HepG2 (cell line): Measurements from ENCODE around the gene GPR27. TPM values are rescaled to one million over a fixed set of nuclear protein-coding genes. Genes with fewer than 3 reads are reported as not detected.

Experiments
- ATAC-seq: fragments of 200-7000 bp; cut with Tn5 transposase; 3 replicates; pipeline ENCODE4 v1.9.1; 2020; ENCODE audit warnings: mild to moderate bottlenecking, moderate library complexity
- BruUV-seq: library from RNA; stranded (reverse); fragments of 400-500 nt; replicated peaks from 2 replicates; lab custom pipeline; 2021; lab: Mats Ljungman, UMichigan
- CTCF ChIA-PET: fragments of 300-600 bp; formaldehyde crosslinking; extraction: SDS; loops from one replicate; lab custom pipeline; 2021; ENCODE audit warnings: low total read pairs, inconsistent platforms, low intra/inter-chr PET ratio; lab: Yijun Ruan, JAX
- POLR2A ChIA-PET: fragments of 350-600 bp; sonication (Branson Sonifier 250); formaldehyde crosslinking; loops from one replicate; lab custom pipeline; 2020; ENCODE audit warnings: antibody characterized with exemption, inconsistent platforms; lab: Yijun Ruan, JAX
- DNase-seq: peaks from one replicate; pipeline ENCODE4 v3.0.0-alpha.2; 2015; ENCODE audit warnings: low spot score
- FAIRE-seq: peaks from 3 replicates; lab custom pipeline; 2011; peaks lifted over from hg19 to GRCh38; lab: Jason Lieb, UNC
- H2AFZ ChIP-seq: one replicate; pipeline ENCODE4 v1.6.1; 2011; ENCODE audit warnings: low read length, inconsistent platforms
- H3K27ac ChIP-seq: fragments of 300-600 bp; 3 replicates; pipeline ENCODE4 v1.8.0; 2011; ENCODE audit warnings: mixed run types, mild to moderate bottlenecking, mixed read lengths, low read length, inconsistent platforms; ENCODE audit not compliant: insufficient read depth; ENCODE audit errors: extremely low read length
- H3K27me3 ChIP-seq, 2 experiments: fragments of 200-600 bp in 1 of 2; 2 replicates in 1 of 2; 3 replicates in 1 of 2; pipeline versions ENCODE4 v1.6.0 to v1.8.0; 2011; ENCODE audit warnings: low read length in 2 of 2, mild to moderate bottlenecking in 2 of 2, moderate library complexity in 2 of 2, inconsistent platforms in 1 of 2; ENCODE audit not compliant: insufficient read depth in 2 of 2, control insufficient read depth in 1 of 2
- H3K36me3 ChIP-seq, 2 experiments: fragments of 200-600 bp in 1 of 2; replicated peaks in 1 of 2; 2 replicates in 1 of 2; 3 replicates in 1 of 2; pipeline versions ENCODE4 v1.5.1 to v1.8.0; 2011; ENCODE audit warnings: low read length in 2 of 2, inconsistent platforms in 1 of 2; ENCODE audit not compliant: insufficient read depth in 2 of 2, control insufficient read depth in 1 of 2
- H3K4me1 ChIP-seq: 2 replicates; pipeline ENCODE4 v1.5.1; 2012; ENCODE audit warnings: low read length, inconsistent platforms; ENCODE audit not compliant: insufficient read depth
- H3K4me2 ChIP-seq: 2 replicates; pipeline ENCODE4 v1.6.0; 2011; ENCODE audit warnings: low read depth, low read length, inconsistent platforms
- H3K4me3 ChIP-seq, 3 experiments: fragments of 200-600 bp in 1 of 3; sonication (generic), shearing (Covaris generic) in 1 of 3; replicated peaks in 1 of 3; 2 replicates each; pipeline ENCODE4 v1.5.1; 2011 to 2016; ENCODE audit warnings: low read length in 3 of 3, inconsistent platforms in 2 of 3, low read depth in 2 of 3, mild to moderate bottlenecking in 2 of 3, control low read depth in 1 of 3, mixed read lengths in 1 of 3; ENCODE audit not compliant: insufficient read depth in 1 of 3
- H3K79me2 ChIP-seq: one replicate; pipeline ENCODE4 v1.6.1; 2011; ENCODE audit warnings: low read length, inconsistent platforms; ENCODE audit not compliant: insufficient read depth
- H3K9ac ChIP-seq: 2 replicates; pipeline ENCODE4 v1.6.0; 2011; ENCODE audit warnings: mild to moderate bottlenecking, low read depth, low read length, inconsistent platforms; ENCODE audit not compliant: insufficient read depth
- H3K9me3 ChIP-seq: 2 replicates; pipeline ENCODE4 v1.5.1; 2012; ENCODE audit warnings: mild to moderate bottlenecking, low read length
- H4K20me1 ChIP-seq: 2 replicates; pipeline ENCODE4 v1.6.0; 2011; ENCODE audit warnings: inconsistent platforms, mild to moderate bottlenecking, low read length, moderate library complexity; ENCODE audit not compliant: insufficient read depth
- CBX2 ChIP-seq, 2 experiments: fragments of 200-600 bp in 1 of 2; sonication (generic); formaldehyde crosslinking in 1 of 2; IDR thresholded peaks; 2 replicates each; pipeline versions ENCODE4 v1.7.0 to v1.8.1; 2018 to 2022; ENCODE audit warnings: low read depth in 2 of 2, low read length in 1 of 2, mild to moderate bottlenecking in 1 of 2, missing genetic modification reagents in 1 of 2
- CENPT ChIP-seq: sonication (generic); formaldehyde crosslinking; IDR thresholded peaks from 2 replicates; pipeline ENCODE4 v1.8.0; 2022; ENCODE audit warnings: low read depth, mild to moderate bottlenecking, moderate library complexity, missing genetic modification reagents
- HNRNPH1 ChIP-seq: fragments of 200-400 bp; formaldehyde crosslinking; optimal IDR thresholded peaks from 2 replicates; pipeline ENCODE3; 2017; ENCODE audit warnings: mild to moderate bottlenecking, low read depth, low read length
- RBM22 ChIP-seq: fragments of 200-400 bp; formaldehyde crosslinking; optimal IDR thresholded peaks from 2 replicates; pipeline ENCODE3; 2017; ENCODE audit warnings: mild to moderate bottlenecking, low read length, moderate library complexity
- ZNF317 ChIP-seq: sonication (generic); formaldehyde crosslinking; IDR thresholded peaks from 2 replicates; pipeline ENCODE4 v1.5.0; 2020; ENCODE audit warnings: mild to moderate bottlenecking, missing genetic modification reagents
- ZNF383 ChIP-seq: sonication (generic); formaldehyde crosslinking; IDR thresholded peaks from 2 replicates; pipeline ENCODE4 v1.4.0; 2020; ENCODE audit warnings: missing genetic modification reagents, mild to moderate bottlenecking, borderline replicate concordance
- ZNF484 ChIP-seq: sonication (generic); formaldehyde crosslinking; IDR thresholded peaks from 2 replicates; pipeline ENCODE4 v1.5.1; 2020; ENCODE audit warnings: mild to moderate bottlenecking, low read depth, missing genetic modification reagents, borderline replicate concordance
- ZNF577 ChIP-seq: sonication (generic); formaldehyde crosslinking; IDR thresholded peaks from 2 replicates; pipeline ENCODE4 v1.4.0; 2020; ENCODE audit warnings: mild to moderate bottlenecking, low read depth, missing genetic modification reagents, borderline replicate concordance
- ZNF761 ChIP-seq: sonication (generic); formaldehyde crosslinking; conservative IDR thresholded peaks from 2 replicates; pipeline ENCODE4 v1.4.0; 2020; ENCODE audit warnings: mild to moderate bottlenecking, missing genetic modification reagents
- ZNF878 ChIP-seq: sonication (generic); formaldehyde crosslinking; IDR thresholded peaks from 2 replicates; pipeline ENCODE4 v1.8.1; 2023; ENCODE audit warnings: mild to moderate bottlenecking, missing genetic modification reagents, moderate library complexity
- ZNF879 ChIP-seq: sonication (generic); formaldehyde crosslinking; IDR thresholded peaks from 2 replicates; pipeline ENCODE4 v1.8.1; 2023; ENCODE audit warnings: missing genetic modification reagents
- WGBS: methylation state at CpG from one replicate; pipeline ENCODE4 v1.1.6; 2017; ENCODE audit warnings: low lambda C conversion rate; 5-methylcytosine and 5-hydroxymethylcytosine counted together
- in situ Hi-C: cut with HindIII; loops from 2 replicates; pipeline ENCODE4 v1.10.0; 2017; ENCODE audit warnings: low pct_unique_long_range_greater_than_20kb; ENCODE audit not compliant: extremely low pct_ligation_motif_present
- intact Hi-C: fragments of 100-400 bp; cut with micrococcal nuclease; formaldehyde crosslinking; loops from one replicate; pipeline ENCODE4 v1.10.0; 2022; ENCODE audit not compliant: unreplicated experiment
- polyA plus RNA-seq, 8 experiments: library from polyadenylated mRNA; depleted of rRNA in 3 of 8; stranded (reverse) in 7 of 8; unstranded in 1 of 8; fragments of >200 nt; fragmentation: Illumina TruSeq in 4 of 8; extraction: Trizol in 4 of 8; gene quantifications; 2 replicates each; pipeline versions ENCODE4 v1.2.1 to v1.2.3, GENCODE V29; 2011 to 2016; ENCODE audit warnings: low read depth in 4 of 8, missing spikeins in 1 of 8, mixed read lengths in 1 of 8; ENCODE audit not compliant: insufficient read depth in 1 of 8
- total RNA-seq, 5 experiments: library from RNA; depleted of rRNA; stranded (reverse); fragments of >200 nt; fragmentation: Illumina TruSeq; extraction: Trizol; gene quantifications; 2 replicates each; pipeline ENCODE4 v1.2.3, GENCODE V29; 2016; ENCODE audit warnings: low read depth in 1 of 5
- TF ChIP-seq, protein P1 (sequence below): IDR thresholded peaks from 2 replicates; pipeline ENCODE4 v1.6.1; 2016; ENCODE audit warnings: low read depth, missing genetic modification reagents, missing compliant biosample characterization
- TF ChIP-seq, protein P2 (sequence below): IDR thresholded peaks from 2 replicates; pipeline ENCODE4 v1.6.1; 2016; ENCODE audit warnings: missing compliant biosample characterization, missing genetic modification reagents, borderline replicate concordance

Gene GPR27
- total and polyA plus RNA-seq, 2 of the 13 experiments (the other 11 are each of a cell fraction or from before 2014, with no cell fraction given) = not detected

DNA sequence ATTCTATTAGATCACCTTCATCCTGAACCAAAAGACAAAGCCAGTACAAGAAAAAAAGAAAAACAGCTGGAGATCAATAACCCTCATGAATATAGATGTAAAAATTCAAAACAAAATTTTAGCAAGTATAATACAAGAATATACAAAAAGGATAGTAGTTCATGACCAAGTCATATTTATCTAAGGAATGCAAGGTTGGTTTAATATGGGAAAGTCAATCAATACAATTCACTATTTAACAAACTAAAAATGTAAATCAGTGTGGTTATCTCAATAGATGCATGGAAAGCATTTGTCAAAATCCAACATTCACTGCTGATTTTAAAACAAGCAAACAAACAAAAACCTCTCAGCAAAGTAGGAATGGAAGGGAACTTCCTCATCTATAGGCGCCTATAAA lies 11.0 kb upstream of the GPR27 start:
- Histone ChIP-seq H3K4me3 (no peak overlapping the region), H4K20me1 (no peaks in the 10 kb centered on the region), H3K79me2 (no peaks in the 10 kb centered on the region), H3K9me3 (peaks cover 22% of the 10 kb centered on the region), H3K4me1 (no peaks in the 10 kb centered on the region), H3K9ac (no peak overlapping the region), H3K27me3 (no peaks in the 10 kb centered on the region), H3K36me3 (no peaks in the 10 kb centered on the region), H2AFZ (no peak overlapping the region), H3K27ac (no peak overlapping the region), H3K4me2 (no peak overlapping the region)
- in situ Hi-C loops = no loop called here
- FAIRE-seq (no peak), ATAC-seq (no peak), DNase-seq (no peak)
- CTCF ChIA-PET = no interaction called here
- no peak for TF ChIP-seq ZNF577 (CRISPR knock-in tag)
- no peak for TF ChIP-seq ZNF317 (CRISPR knock-in tag)
- TF ChIP-seq ZNF761 (CRISPR knock-in tag) = no peak
- TF ChIP-seq ZNF383 (CRISPR knock-in tag) = no peak
- TF ChIP-seq ZNF878 (CRISPR knock-in tag) = no peak
- POLR2A ChIA-PET = no interaction called here
- WGBS = 50% methylated on average over 1 of the region's 1 CpG
- intact Hi-C loops = no loop called here
- BruUV-seq = no TSS peak

DNA sequence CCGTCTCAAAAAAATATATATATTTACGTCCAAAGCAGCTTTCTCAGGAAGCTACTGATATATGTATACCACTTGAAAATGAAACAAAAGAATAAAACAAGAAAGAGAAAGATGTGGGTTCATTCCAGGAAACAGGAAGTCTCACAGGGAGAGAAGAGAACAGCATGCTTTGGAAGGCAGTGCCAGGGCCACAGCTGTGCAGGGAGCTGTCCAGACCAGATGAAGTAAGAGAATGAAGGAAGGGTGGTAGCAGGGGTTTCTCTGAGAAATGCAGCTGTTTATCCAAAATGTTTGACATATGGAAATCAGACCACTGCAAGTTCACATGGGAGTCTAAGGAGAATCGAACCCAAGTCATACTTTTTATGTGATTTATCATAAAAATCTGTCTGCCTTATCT lies 8.9 kb upstream of the GPR27 start:
- Histone ChIP-seq H3K36me3 (no peaks in the 10 kb centered on the region), H3K27ac (no peak overlapping the region), H3K4me3 (no peak overlapping the region), H3K79me2 (no peaks in the 10 kb centered on the region), H3K4me1 (no peaks in the 10 kb centered on the region), H4K20me1 (no peaks in the 10 kb centered on the region), H3K9me3 (peaks cover 22% of the 10 kb centered on the region), H3K9ac (no peak overlapping the region), H3K4me2 (no peak overlapping the region), H3K27me3 (0 out of 5 replicates have a peak, but pooled peaks cover 0 to 5% of the 10 kb centered on the region in 2 experiments), H2AFZ (no peak overlapping the region)
- DNase-seq (no peak), ATAC-seq (no peak), FAIRE-seq (no peak)
- POLR2A ChIA-PET = no interaction called here
- WGBS = 52% methylated on average over 3 of the region's 3 CpGs
- no TSS peak for BruUV-seq
- CTCF ChIA-PET = no interaction called here
- in situ Hi-C loops (no loop called here), intact Hi-C loops (no loop called here)
- TF ChIP-seq ZNF484 (CRISPR knock-in tag) (no peak), CENPT (CRISPR knock-in tag) (no peak), HNRNPH1 (no peak), RBM22 (no peak), CBX2 (IDR thresholded peaks at IDR 0.05; ENCODE audit: low read depth, low read length) (no peak), CBX2 (CRISPR knock-in tag; IDR thresholded peaks at IDR 0.05; ENCODE audit: low read depth) (no peak), ZNF879 (CRISPR knock-in tag) (no peak)
- TF ChIP-seq, protein P1, sequence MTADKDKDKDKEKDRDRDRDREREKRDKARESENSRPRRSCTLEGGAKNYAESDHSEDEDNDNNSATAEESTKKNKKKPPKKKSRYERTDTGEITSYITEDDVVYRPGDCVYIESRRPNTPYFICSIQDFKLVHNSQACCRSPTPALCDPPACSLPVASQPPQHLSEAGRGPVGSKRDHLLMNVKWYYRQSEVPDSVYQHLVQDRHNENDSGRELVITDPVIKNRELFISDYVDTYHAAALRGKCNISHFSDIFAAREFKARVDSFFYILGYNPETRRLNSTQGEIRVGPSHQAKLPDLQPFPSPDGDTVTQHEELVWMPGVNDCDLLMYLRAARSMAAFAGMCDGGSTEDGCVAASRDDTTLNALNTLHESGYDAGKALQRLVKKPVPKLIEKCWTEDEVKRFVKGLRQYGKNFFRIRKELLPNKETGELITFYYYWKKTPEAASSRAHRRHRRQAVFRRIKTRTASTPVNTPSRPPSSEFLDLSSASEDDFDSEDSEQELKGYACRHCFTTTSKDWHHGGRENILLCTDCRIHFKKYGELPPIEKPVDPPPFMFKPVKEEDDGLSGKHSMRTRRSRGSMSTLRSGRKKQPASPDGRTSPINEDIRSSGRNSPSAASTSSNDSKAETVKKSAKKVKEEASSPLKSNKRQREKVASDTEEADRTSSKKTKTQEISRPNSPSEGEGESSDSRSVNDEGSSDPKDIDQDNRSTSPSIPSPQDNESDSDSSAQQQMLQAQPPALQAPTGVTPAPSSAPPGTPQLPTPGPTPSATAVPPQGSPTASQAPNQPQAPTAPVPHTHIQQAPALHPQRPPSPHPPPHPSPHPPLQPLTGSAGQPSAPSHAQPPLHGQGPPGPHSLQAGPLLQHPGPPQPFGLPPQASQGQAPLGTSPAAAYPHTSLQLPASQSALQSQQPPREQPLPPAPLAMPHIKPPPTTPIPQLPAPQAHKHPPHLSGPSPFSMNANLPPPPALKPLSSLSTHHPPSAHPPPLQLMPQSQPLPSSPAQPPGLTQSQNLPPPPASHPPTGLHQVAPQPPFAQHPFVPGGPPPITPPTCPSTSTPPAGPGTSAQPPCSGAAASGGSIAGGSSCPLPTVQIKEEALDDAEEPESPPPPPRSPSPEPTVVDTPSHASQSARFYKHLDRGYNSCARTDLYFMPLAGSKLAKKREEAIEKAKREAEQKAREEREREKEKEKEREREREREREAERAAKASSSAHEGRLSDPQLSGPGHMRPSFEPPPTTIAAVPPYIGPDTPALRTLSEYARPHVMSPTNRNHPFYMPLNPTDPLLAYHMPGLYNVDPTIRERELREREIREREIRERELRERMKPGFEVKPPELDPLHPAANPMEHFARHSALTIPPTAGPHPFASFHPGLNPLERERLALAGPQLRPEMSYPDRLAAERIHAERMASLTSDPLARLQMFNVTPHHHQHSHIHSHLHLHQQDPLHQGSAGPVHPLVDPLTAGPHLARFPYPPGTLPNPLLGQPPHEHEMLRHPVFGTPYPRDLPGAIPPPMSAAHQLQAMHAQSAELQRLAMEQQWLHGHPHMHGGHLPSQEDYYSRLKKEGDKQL (CRISPR knock-in tag) = no peak
- TF ChIP-seq, protein P2, sequence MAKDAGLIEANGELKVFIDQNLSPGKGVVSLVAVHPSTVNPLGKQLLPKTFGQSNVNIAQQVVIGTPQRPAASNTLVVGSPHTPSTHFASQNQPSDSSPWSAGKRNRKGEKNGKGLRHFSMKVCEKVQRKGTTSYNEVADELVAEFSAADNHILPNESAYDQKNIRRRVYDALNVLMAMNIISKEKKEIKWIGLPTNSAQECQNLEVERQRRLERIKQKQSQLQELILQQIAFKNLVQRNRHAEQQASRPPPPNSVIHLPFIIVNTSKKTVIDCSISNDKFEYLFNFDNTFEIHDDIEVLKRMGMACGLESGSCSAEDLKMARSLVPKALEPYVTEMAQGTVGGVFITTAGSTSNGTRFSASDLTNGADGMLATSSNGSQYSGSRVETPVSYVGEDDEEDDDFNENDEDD (CRISPR knock-in tag) = no peak
